G401 (cell line): Measurements from ENCODE around the gene TIMM44. TPM values are rescaled to one million over a fixed set of nuclear protein-coding genes. Genes with fewer than 3 reads are reported as not detected.
"Not testable (repeated sequence)": the region's sequence is repeated elsewhere in the genome, so short reads cannot be mapped to it uniquely, and the experiment has no call there.

Experiments
- DNase-seq: peaks from one replicate; pipeline ENCODE4 v3.0.0-alpha.2; 2015; ENCODE audit warnings: low spot score
- in situ Hi-C: cut with HindIII; loops from 2 replicates; pipeline ENCODE4 v1.10.0; 2016; ENCODE audit warnings: low sequenced_read_pairs, mixed read lengths
- total RNA-seq: library from RNA; depleted of rRNA; stranded (reverse); fragments of >200 nt; shearing (Covaris generic); gene quantifications from 2 replicates; pipeline ENCODE4 v1.2.3, GENCODE V29; 2014

Gene TIMM44
- total RNA-seq, 1 experiment from 2014 or later: 168 TPM

- no peak for DNase-seq
- in situ Hi-C loops: no loop called here
These were observed 35.3 kb downstream of the TIMM44 start for GRCh38 chr19:7908078-7908699.

GRCh38 chr19:7907544-7907943 lies 35.9 kb downstream of the TIMM44 start:
- in situ Hi-C loops: no loop called here
- no peak for DNase-seq

GRCh38 chr19:7907122-7907521 lies 36.3 kb downstream of the TIMM44 start:
- in situ Hi-C loops: no loop called here
- no peak for DNase-seq

GRCh38 chr19:7905859-7906258 lies 37.6 kb downstream of the TIMM44 start:
- in situ Hi-C loops: no loop called here
- no peak for DNase-seq

GRCh38 chr19:7905268-7905667 lies 38.2 kb downstream of the TIMM44 start:
- no peak for DNase-seq
- in situ Hi-C loops: no loop called here

- DNase-seq: no peak
- in situ Hi-C loops: no loop called here
These were observed 39.1 kb downstream of the TIMM44 start for GRCh38 chr19:7904074-7905020.

- peak; percentile 98 for DNase-seq
- in situ Hi-C loops: no loop called here
These were observed 40.0 kb downstream of the TIMM44 start, which contains the start of gene MAP2K7 for GRCh38 chr19:7903244-7904073. Gene MAP2K7, plus strand, starts transcription at chr19:7903877. Its CDS starts 68 bp downstream, at chr19:7903945.

- in situ Hi-C loops: no loop called here
- DNase-seq: no peak
These were observed 40.6 kb downstream of the TIMM44 start for GRCh38 chr19:7902796-7903243.

- in situ Hi-C loops: no loop called here
- DNase-seq: no peak
These were observed 42.1 kb downstream of the TIMM44 start for GRCh38 chr19:7901337-7901736.

- no peak for DNase-seq
- in situ Hi-C loops: no loop called here
These were observed 42.5 kb downstream of the TIMM44 start for GRCh38 chr19:7900931-7901330.

GRCh38 chr19:7900401-7900870 lies 43.0 kb downstream of the TIMM44 start:
- in situ Hi-C loops: no loop called here
- DNase-seq: no peak

GRCh38 chr19:7899751-7900378 lies 43.6 kb downstream of the TIMM44 start:
- DNase-seq: no peak
- in situ Hi-C loops: no loop called here

GRCh38 chr19:7898967-7899366 lies 44.5 kb downstream of the TIMM44 start:
- no peak for DNase-seq
- in situ Hi-C loops: no loop called here

GRCh38 chr19:7897292-7897691 lies 46.2 kb downstream of the TIMM44 start:
- no peak for DNase-seq
- in situ Hi-C loops: no loop called here

GRCh38 chr19:7895565-7895964 lies 47.9 kb downstream of the TIMM44 start:
- in situ Hi-C loops: no loop called here

GRCh38 chr19:7894612-7895309 lies 48.7 kb downstream of the TIMM44 start:
- DNase-seq: no peak
- in situ Hi-C loops: no loop called here

More at GRCh38 chr19:7895565-7895964, 47.9 kb downstream of the TIMM44 start:
- no peak for DNase-seq

- in situ Hi-C loops, DNase-seq: not testable (repeated sequence)
These were observed 49.9 kb downstream of the TIMM44 start for GRCh38 chr19:7893362-7894101.

- in situ Hi-C loops: no loop called here
- no peak for DNase-seq
These were observed 54.6 kb downstream of the TIMM44 start for GRCh38 chr19:7888826-7889217.
